PC-9 (cell line): ENCODE measurements around the gene COLEC11. TPM values are rescaled to one million over a fixed set of nuclear protein-coding genes. Genes with fewer than 3 reads are reported as not detected.
A peak's percentile ranks its signal among the peaks of the same experiment; 100 is the strongest.
"Not testable (repeated sequence)": the region's sequence is repeated elsewhere in the genome, so short reads cannot be mapped to it uniquely, and the experiment has no call there.

ENCODE experiments used
- BruUV-seq: library from RNA; stranded (reverse); fragments of 400-500 nt; replicated peaks from 2 replicates; lab custom pipeline; 2021; lab: Mats Ljungman, UMichigan
- CTCF ChIA-PET: fragments of 300-600 bp; sonication (Branson Sonifier 250); formaldehyde crosslinking; loops from one replicate; lab custom pipeline; 2022; ENCODE audit warnings: antibody characterized with exemption; lab: Charles Lee
- POLR2A ChIA-PET: fragments of 300-600 bp; sonication (Branson Sonifier 250); formaldehyde crosslinking; loops from one replicate; lab custom pipeline; 2022; ENCODE audit warnings: antibody characterized with exemption; ENCODE audit not compliant: unreplicated experiment; lab: Charles Lee
- DNase-seq, 2 experiments: peaks; one replicate each; pipeline versions ENCODE4 v3.0.0 to v3.0.0-alpha.2; 2015 to 2022; ENCODE audit warnings: mixed read lengths in 1 of 2
- H2AFZ ChIP-seq: fragments of 200-600 bp; sonication (generic); 2 replicates; pipeline ENCODE4 v1.8.1; 2017; ENCODE audit warnings: antibody characterized with exemption
- H3F3A ChIP-seq: fragments of 200-600 bp; sonication (generic); 2 replicates; pipeline ENCODE4 v1.8.1; 2017; ENCODE audit warnings: antibody characterized with exemption, mild to moderate bottlenecking, low read depth; ENCODE audit not compliant: insufficient read depth
- H3K27ac ChIP-seq: fragments of 200-600 bp; sonication (generic); 2 replicates; pipeline ENCODE4 v1.6.1; 2016; ENCODE audit warnings: mixed run types
- H3K27me3 ChIP-seq: fragments of 200-600 bp; sonication (generic); 2 replicates; pipeline ENCODE4 v1.6.1; 2016; ENCODE audit warnings: low read depth, mixed run types; ENCODE audit not compliant: insufficient read depth
- H3K36me3 ChIP-seq: fragments of 200-600 bp; sonication (generic); 2 replicates; pipeline ENCODE4 v1.6.1; 2016; ENCODE audit warnings: low read depth, mixed run types
- H3K4me1 ChIP-seq: fragments of 200-600 bp; sonication (generic); replicated peaks from 2 replicates; pipeline ENCODE4 v1.6.1; 2016; ENCODE audit warnings: mixed run types; ENCODE audit not compliant: insufficient read depth
- H3K4me2 ChIP-seq: fragments of 200-600 bp; sonication (generic); 2 replicates; pipeline ENCODE4 v1.6.1; 2017; ENCODE audit warnings: mixed run types
- H3K4me3 ChIP-seq: fragments of 200-600 bp; sonication (generic); 2 replicates; pipeline ENCODE4 v1.6.1; 2016; ENCODE audit warnings: mixed run types
- H3K79me2 ChIP-seq: fragments of 200-600 bp; sonication (generic); 2 replicates; pipeline ENCODE4 v1.6.1; 2017; ENCODE audit warnings: low read depth, mixed run types
- H3K9me2 ChIP-seq: fragments of 200-600 bp; sonication (generic); 2 replicates; pipeline ENCODE4 v1.8.1; 2017; ENCODE audit warnings: mild to moderate bottlenecking; ENCODE audit not compliant: insufficient read depth
- H3K9me3 ChIP-seq: fragments of 200-600 bp; sonication (generic); 2 replicates; pipeline ENCODE4 v1.8.1; 2016; ENCODE audit warnings: low read depth; ENCODE audit not compliant: insufficient read depth
- H4K20me1 ChIP-seq: fragments of 200-600 bp; sonication (generic); 2 replicates; pipeline ENCODE4 v1.8.1; 2017; ENCODE audit not compliant: insufficient read depth
- CTCF ChIP-seq: fragments of 200-600 bp; sonication (generic); conservative IDR thresholded peaks from 2 replicates; pipeline ENCODE4 v1.6.1; 2017; ENCODE audit warnings: mixed run types, antibody characterized with exemption, mild to moderate bottlenecking, moderate library complexity
- EZH2 ChIP-seq: fragments of 200-600 bp; sonication (generic); IDR thresholded peaks from 2 replicates; pipeline ENCODE4 v1.8.0; 2017; ENCODE audit warnings: antibody characterized with exemption, low read depth
- intact Hi-C: fragments of 100-400 bp; cut with micrococcal nuclease; formaldehyde crosslinking; loops from one replicate; pipeline ENCODE4 v1.10.0; 2022; ENCODE audit not compliant: unreplicated experiment
- total RNA-seq: library from RNA; stranded (reverse); gene quantifications from 2 replicates; pipeline ENCODE4 v1.2.3, GENCODE V29; 2021

Gene COLEC11
- total RNA-seq, 1 experiment from 2014 or later: 2.4 TPM

DNA sequence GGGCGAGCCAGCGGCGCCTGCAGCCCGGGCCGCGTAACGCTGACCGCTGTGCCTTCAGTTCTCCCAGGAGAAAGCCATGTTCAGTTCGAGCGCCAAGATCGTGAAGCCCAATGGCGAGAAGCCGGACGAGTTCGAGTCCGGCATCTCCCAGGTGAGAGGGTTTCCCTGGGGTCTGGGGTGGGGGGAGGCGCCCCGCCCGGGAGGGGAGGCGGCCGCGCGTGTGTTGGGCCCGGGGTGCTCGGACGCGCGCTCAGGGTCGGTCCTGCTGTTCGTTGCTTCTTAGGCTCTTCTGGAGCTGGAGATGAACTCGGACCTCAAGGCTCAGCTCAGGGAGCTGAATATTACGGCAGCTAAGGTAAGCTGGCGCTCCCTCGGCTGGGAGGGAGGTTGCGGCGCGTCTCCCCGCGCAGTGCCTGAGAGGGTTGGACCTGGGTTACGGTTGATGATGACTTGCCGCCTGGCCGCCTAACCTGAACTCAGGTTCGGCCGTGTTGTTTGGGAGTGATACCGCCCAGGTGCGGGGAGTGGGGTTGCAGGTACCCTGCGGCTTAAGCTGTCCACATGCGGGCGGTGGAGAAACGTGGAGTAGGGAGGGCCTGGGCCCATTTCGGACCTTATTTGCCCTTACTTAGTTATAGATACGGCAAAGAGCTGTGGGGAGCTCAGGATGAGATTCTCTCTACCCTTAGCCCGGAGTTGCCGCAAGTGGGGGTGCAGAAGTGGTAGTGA, 19.2 kb upstream of the COLEC11 start:
- no peak for DNase-seq
- ChIA-PET CTCF (no interaction called here), POLR2A (interaction anchor here (0.7 kb wide), 1 partner anchor 41 kb away, joined by 7 read pairs; no protein-coding TSS in a partner anchor)
- Histone ChIP-seq H2AFZ (0 out of 2 replicates have a peak overlapping the region, but pooled peaks have one; percentile 54), H3F3A (peaks cover 53% of the 10 kb centered on the region), H3K4me2 (peak overlapping the region; percentile 98), H4K20me1 (peaks cover 50% of the 10 kb centered on the region), H3K27me3 (no peaks in the 10 kb centered on the region), H3K4me3 (peak overlapping the region; percentile 88), H3K9me2 (no peaks in the 10 kb centered on the region), H3K36me3 (peaks cover 50% of the 10 kb centered on the region), H3K4me1 (peaks cover 37% of the 10 kb centered on the region), H3K9me3 (no peaks in the 10 kb centered on the region), H3K27ac (peak overlapping the region; percentile 91), H3K79me2 (peaks cover 56% of the 10 kb centered on the region)
- intact Hi-C loops: loop anchor here (1.0 to 2.0 kb wide), 2 partner anchors 17 to 197 kb away; partner anchors contain the start of genes RNASEH1 and TRAPPC12
- TSS peak; percentile 35 for BruUV-seq
- no peak for TF ChIP-seq CTCF
- TF ChIP-seq EZH2: no peak

DNA sequence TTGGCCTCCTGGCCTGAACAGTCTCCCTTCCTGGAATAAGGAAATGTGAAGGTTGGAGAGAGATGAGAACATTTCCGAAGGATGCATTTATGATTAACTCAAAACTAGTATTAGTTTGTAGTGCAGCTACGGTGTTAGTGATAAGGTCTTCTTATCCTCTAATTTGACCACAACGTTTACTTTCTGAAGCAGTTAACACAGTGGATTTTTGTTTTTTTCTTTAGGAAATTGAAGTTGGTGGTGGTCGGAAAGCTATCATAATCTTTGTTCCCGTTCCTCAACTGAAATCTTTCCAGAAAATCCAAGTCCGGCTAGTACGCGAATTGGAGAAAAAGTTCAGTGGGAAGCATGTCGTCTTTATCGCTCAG, 18.7 kb upstream of the COLEC11 start:
- BruUV-seq, H3K9me2 ChIP-seq, CTCF ChIA-PET, H3K9me3 ChIP-seq, DNase-seq, intact Hi-C loops, H3K27me3 ChIP-seq, H2AFZ ChIP-seq: not testable (repeated sequence)
- peaks cover 62% of the 10 kb centered on the region for H3K79me2 ChIP-seq
- H3K27ac ChIP-seq: peak overlapping the region; percentile 91
- H3F3A ChIP-seq: peaks cover 59% of the 10 kb centered on the region
- peak overlapping the region; percentile 88 for H3K4me3 ChIP-seq
- H3K4me2 ChIP-seq: peak overlapping the region; percentile 98
- H3K36me3 ChIP-seq: peaks cover 55% of the 10 kb centered on the region
- H3K4me1 ChIP-seq: peaks cover 37% of the 10 kb centered on the region
- H4K20me1 ChIP-seq: peaks cover 55% of the 10 kb centered on the region
- POLR2A ChIA-PET: interaction anchor here (0.6 kb wide), 1 partner anchor 28 kb away, joined by 10 read pairs; no protein-coding TSS in a partner anchor

GRCh38 chr2:3578987-3579386, 15.9 kb upstream of the COLEC11 start:
- no peaks in the 10 kb centered on the region for H3K9me3 ChIP-seq
- intact Hi-C loops: loop anchor here (1.0 kb wide), 1 partner anchor 199 kb away; no protein-coding TSS in a partner anchor
- DNase-seq: no peak
- H3K4me2 ChIP-seq: peak overlapping the region; percentile 98
- no peak overlapping the region for H2AFZ ChIP-seq
- no peaks in the 10 kb centered on the region for H3K27me3 ChIP-seq
- peak overlapping the region; percentile 91 for H3K27ac ChIP-seq
- TF ChIP-seq EZH2 (no peak), CTCF (no peak)
- no TSS peak for BruUV-seq
- peak overlapping the region; percentile 88; the same call in 1 of the 2 replicates for H3K4me3 ChIP-seq
- peaks cover 33% of the 10 kb centered on the region for H3K4me1 ChIP-seq
- no peaks in the 10 kb centered on the region for H3K9me2 ChIP-seq
- peaks cover 66% of the 10 kb centered on the region for H3K79me2 ChIP-seq
- peaks cover 85% of the 10 kb centered on the region for H3F3A ChIP-seq
- H3K36me3 ChIP-seq: peaks cover 72% of the 10 kb centered on the region
- ChIA-PET POLR2A (no interaction called here), CTCF (interaction anchor here (0.7 kb wide), 1 partner anchor 43 kb away, joined by 3 read pairs; no protein-coding TSS in a partner anchor)
- peaks cover 83% of the 10 kb centered on the region for H4K20me1 ChIP-seq
